GM04503 (cell line): Measurements from ENCODE around the gene NLRP9.
"Not testable (repeated sequence)": the region's sequence is repeated elsewhere in the genome, so short reads cannot be mapped to it uniquely, and the experiment has no call there.

Experiments
- DNase-seq: peaks from one replicate; pipeline ENCODE4 v3.0.0-alpha.2; 2012; ENCODE audit warnings: low read depth

Gene NLRP9

GRCh38 chr19:55738302-55738701 lies at the start of gene NLRP9:
Gene NLRP9, minus strand, starts transcription at chr19:55738402. Its CDS starts 28 bp downstream, at chr19:55738374.
- no peak for DNase-seq

- no peak for DNase-seq
Measured at GRCh38 chr19:55781112-55781511, 42.9 kb upstream of the NLRP9 start.

DNA sequence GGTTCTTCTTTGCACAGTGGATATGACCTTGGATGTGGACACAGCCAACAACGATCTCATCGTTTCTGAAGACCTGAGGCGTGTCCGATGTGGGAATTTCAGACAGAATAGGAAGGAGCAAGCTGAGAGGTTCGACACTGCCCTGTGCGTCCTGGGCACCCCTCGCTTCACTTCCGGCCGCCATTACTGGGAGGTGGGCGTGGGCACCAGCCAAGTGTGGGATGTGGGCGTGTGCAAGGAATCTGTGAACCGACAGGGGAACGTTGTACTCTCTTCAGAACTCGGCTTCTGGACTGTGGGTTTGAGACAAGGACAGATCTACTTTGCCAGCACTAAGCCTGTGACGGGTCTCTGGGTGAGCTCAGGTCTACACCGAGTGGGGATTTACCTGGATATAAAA lies 40.1 kb upstream of the NLRP9 start:
- no peak for DNase-seq

DNA sequence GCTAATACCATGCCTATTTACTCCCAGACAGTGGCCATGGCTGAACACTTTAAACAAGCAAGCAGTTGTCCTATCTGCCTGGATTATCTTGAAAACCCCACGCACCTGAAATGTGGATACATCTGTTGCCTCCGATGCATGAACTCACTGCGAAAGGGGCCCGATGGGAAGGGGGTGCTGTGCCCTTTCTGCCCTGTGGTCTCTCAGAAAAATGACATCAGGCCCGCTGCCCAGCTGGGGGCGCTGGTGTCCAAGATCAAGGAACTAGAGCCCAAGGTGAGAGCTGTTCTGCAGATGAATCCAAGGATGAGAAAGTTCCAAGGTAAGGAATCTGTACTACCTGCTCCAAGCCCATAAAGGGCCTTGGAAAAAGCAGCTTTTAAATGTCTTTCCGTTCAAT lies 39.3 kb upstream of the NLRP9 start:
- no peak for DNase-seq

GRCh38 chr19:55769632-55770031 lies 31.4 kb upstream of the NLRP9 start:
- not testable (repeated sequence) for DNase-seq

DNA sequence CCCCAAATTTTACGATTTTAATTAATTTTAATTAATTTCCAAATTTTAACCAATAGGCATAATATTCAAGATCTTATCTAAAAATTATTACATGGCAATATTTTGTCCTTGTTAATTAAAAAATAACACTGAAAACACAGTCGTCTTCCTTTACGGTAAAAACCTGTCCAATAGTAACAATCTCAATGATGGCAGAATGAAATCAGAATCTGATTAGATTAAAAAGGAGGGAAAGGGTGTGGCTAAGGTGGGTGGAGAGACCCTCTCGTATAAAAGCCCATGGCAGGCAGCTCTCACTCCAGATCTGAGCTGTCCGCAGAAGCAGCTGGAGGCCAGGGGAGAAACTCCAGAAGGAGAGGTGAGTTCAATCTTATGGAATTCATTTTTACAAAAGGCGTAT lies 30.6 kb upstream of the NLRP9 start, which contains the start of gene RFPL4AL1:
Gene RFPL4AL1, plus strand, starts transcription at position 301 of the 400 bp plus-strand sequence. CDS start 2,687 bp downstream, outside the sequence.
- DNase-seq, result not testable (repeated sequence)

DNA sequence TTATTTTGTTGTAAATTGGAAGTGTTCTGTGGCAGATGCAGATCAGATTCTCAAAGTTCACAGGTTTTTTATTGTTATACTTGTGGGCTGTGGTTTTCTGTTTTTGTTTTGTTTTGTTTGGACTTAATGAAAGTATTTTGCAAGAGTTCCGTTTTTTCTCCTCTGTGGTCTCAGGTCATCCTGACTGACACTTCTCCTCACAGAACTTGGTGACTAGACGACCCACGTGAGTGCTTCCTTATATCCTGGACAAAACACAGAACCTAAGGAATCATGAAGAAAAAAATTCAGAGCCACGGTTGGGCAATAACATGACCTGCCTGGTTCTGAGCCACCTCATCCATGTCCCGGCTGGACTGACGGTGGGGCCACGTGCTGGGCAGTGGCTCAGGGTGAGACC lies 28.3 kb upstream of the NLRP9 start:
- no peak for DNase-seq

GRCh38 chr19:55758797-55759196 lies 20.6 kb upstream of the NLRP9 start, which contains the start of gene RFPL4A:
Gene RFPL4A, plus strand, starts transcription at chr19:55759097. Its CDS starts 2,704 bp downstream, at chr19:55761801.
- DNase-seq, result not testable (repeated sequence)

GRCh38 chr19:55756808-55757207 lies 18.6 kb upstream of the NLRP9 start:
- not testable (repeated sequence) for DNase-seq

DNA sequence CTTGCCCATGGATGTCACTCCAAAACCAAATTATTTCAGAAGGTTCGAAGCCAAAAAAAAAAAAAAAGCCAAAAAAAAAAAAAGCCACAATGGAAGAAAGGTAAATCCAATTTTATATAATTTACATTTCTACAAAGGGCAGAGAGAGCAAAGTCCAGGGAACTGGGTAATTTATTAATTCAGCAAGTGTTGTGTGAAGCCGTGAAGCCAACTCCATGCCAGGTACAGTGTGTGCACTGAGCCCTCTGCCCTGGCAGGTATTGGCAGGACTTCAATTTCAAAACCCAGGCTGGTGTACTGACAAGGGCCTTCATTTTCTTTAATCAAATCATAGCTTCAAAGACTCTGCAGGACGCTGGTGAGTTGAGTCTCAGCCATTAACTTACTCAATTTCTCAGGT lies 15.2 kb upstream of the NLRP9 start:
- no peak for DNase-seq

DNA sequence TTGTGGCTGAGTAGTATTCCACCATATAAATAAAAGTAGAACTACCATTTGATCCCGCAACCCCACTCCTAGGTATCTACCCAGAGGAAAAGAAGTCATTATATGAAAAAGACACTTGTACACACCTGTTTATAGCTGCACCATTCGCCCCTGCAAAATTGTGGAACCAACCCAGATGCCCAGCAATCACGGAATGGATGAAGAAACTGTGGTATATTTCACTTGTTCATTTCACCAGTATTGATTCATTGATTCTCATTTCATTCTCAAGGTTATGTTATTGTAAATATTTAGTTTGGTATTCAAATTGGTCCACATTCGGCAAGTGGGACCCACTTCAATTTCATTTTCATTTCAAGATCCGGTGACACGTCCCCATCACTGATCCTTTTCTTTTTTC lies 12.5 kb upstream of the NLRP9 start:
- no peak for DNase-seq

DNA sequence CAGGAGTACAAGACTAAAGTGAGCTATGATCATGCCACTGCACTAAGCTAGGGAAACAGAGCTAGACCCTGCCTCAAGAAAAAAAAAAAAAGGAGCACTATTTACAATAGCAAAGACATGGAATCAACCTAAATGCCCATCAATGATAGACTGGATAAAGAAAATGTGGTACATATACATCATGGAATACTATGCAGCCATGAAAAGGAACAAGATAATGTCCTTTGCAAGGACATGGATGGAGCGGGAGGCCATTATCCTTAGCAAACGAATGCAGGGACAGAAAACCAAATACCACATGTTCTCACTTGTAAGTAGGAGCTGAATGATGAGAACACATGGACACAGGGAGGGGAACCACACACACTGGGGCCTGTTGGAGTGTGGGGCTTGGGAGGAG lies 7.8 kb downstream of the NLRP9 start:
- DNase-seq, result not testable (repeated sequence)

DNA sequence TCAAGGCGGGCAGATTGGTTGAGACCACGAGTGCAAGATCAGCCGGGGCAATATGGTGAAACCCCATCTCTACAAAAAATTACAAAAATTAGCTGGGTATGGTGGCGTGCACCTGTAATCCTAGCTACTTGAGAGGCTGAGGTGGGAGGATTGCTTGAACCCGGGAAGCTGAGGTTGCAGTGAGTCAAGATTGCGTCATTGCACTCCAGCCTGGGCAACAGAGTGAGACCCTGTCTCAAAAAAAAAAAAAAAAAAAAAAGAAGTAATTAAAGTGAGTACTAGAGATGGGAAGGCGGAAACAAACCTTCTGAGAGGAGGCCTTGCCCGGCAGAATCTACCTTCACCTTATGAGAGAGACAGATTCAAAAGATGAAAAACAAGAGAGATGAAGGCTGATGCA lies 14.7 kb downstream of the NLRP9 start:
- DNase-seq, result no peak

DNA sequence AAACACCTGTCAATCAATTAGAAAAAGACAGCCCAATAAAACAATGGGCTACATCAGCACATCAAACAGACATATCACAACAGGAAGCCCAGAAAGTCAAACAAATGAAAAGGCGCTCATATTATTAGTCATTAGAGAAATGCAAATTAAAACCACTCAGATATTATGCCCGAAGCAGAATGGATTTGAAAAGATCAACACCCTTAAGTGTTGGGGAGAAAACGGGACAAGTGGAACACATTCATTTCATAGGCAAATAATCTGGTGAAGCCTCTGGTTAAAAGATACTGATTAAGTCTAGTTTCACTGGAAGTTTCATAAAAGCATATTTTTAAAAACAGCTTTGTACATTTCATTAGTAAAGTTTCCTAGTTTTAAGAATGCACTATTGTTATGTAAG lies 17.4 kb downstream of the NLRP9 start:
- DNase-seq, result no peak

- DNase-seq, result no peak
Measured at GRCh38 chr19:55720214-55720746, 17.9 kb downstream of the NLRP9 start.

- DNase-seq, result not testable (repeated sequence)
Measured at GRCh38 chr19:55717879-55718711, 20.1 kb downstream of the NLRP9 start.

DNA sequence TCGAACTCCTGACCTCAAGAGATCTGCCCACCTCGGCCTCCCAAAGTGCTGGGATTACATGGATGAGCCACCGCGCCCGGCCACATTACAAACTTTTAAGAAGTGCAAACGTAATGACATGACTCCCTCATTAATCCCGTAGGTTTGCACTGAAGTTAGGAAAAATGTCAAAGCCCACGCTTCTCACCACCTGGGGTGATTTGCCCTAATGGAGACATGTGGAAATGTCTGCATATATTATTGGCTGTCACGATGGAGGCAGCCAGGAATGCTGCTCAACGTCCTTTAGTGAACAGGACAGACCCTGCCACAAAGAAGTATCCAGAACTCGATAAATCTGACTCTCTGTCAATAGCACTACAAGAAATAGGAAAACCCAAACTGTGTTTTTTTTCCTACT lies 21.0 kb downstream of the NLRP9 start:
- DNase-seq, result no peak

DNA sequence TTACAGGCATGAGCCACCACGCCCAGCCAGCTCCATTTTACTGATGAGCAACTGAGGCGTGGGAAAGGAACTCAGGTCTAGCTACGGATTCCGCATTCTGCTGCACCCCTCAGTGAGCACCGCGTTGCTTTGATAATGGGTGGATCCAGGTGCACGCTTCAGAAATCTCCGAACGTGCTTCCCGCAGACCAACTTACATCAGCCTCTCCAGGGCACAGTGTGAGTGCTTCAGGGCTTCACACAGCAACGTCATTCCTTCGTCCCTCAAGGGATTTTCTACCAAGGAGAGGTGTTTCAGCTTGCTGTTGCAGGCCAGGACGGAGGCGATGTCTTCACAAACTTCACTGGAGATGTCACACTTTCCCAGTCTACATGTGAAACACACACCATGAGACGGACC lies 21.7 kb downstream of the NLRP9 start:
- DNase-seq, result no peak

DNA sequence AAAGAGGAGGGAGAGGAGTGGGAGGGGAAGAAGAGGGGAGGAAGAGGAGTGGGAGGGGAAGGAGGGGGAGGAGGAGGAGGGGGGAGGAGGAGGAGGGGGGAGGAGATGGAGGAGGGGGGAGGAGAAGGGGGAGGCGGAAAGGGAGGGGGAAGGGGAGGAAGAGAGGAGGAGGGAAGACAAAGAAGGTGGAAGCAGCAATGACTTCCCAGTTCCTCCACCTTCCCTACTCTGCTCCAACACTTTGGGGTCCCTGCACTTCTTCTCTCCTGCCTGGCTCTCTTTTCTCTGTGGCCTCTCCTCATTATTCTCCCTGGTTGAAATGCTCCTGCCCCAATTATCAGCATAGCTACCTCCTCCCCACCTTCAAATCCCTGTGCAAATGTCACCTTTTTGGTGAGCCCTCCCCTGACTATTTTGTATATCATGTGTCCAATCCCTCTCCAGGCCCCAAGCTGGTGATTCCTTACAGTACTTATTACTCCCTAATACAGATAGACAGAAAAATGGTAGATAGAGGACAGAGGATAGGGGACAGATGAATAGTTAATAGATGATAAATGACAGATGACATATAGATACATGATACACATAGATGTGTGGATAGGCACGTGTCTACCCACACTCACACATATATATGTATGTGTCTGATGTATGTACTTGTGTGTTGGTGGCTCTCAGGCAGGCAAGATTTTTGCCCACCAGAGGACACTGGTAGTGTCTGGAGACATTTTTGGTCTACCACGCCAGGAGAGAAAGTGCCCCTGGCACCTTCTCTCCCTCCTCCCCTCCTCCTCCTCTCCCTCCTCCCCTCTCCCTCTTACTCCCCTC lies 25.2 kb downstream of the NLRP9 start:
- DNase-seq, result no peak

- DNase-seq, result no peak
Measured at GRCh38 chr19:55711719-55712118, 26.5 kb downstream of the NLRP9 start.

- no peak for DNase-seq
Measured at GRCh38 chr19:55705972-55706371, 32.2 kb downstream of the NLRP9 start.

DNA sequence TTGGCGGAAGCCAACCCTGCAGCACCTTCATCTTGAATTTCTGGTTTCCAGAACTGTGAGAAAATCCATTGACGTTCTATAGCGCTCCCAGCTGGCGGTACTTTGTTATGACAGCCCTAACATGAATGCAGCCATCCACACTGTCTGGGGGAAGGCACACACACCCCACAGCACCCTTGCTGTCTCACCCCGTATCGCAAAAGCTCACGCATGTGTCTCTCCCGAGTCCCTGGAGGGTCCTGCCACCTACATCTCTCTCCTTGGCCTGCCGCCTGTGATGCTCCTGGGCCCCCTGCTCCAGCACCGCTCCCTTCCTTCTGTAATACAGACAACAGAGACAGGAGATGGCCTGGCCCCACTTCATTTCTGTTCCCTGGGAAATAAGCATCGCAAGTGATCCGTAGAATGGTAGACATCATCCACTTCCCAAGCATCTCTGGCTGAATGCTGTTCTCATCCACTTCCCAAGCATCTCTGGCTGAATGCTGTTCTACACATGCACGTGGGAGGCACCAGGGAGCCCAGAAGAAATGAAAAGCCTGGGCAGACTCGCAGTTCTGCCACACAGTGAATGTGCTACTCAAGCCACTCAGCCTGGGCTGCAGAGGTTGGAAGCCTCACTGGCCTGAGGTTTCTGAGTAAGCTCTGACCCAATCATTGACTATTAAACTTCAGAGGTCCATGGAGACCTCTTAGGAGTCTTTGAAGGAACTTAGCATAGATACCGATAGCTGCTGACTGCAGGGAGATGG lies 33.5 kb downstream of the NLRP9 start:
- DNase-seq, result no peak
